K562 (cell line): Measurements from ENCODE around the gene TRIM4. TPM values are rescaled to one million over a fixed set of nuclear protein-coding genes. Genes with fewer than 3 reads are reported as not detected.

ENCODE experiments used
- CC2D1A ChIP-seq: fragments of 450-650 bp; IDR thresholded peaks from 2 replicates; pipeline ENCODE4 v1.6.1; 2017; ENCODE audit warnings: mild to moderate bottlenecking
- DMBX1 ChIP-seq: fragments of 250-450 bp; sonication (Bioruptor Pico); IDR thresholded peaks from 2 replicates; pipeline ENCODE4 v1.8.0; 2022; ENCODE audit warnings: inconsistent platforms, mild to moderate bottlenecking, moderate library complexity, borderline replicate concordance
- ELF1 ChIP-seq: fragments of 200-800 bp; sonication (Bioruptor generic); IDR thresholded peaks from 2 replicates; pipeline ENCODE4 v1.6.1; 2016; ENCODE audit warnings: missing genetic modification characterization, missing compliant biosample characterization
- ELF2 ChIP-seq: fragments of 250-450 bp; sonication (Bioruptor Pico); IDR thresholded peaks from 2 replicates; pipeline ENCODE4 v1.5.0; 2021; ENCODE audit warnings: mild to moderate bottlenecking
- NCOA2 ChIP-seq, 2 experiments: fragments of 450-650 bp; IDR thresholded peaks; 2 replicates each; pipeline ENCODE4 v1.6.1; 2018; ENCODE audit warnings: mild to moderate bottlenecking in 2 of 2, moderate library complexity in 1 of 2; ENCODE audit not compliant: partially characterized antibody in 2 of 2
- NEUROD1 ChIP-seq: fragments of 150-350 bp; IDR thresholded peaks from 2 replicates; pipeline ENCODE4 v1.6.1; 2014; ENCODE audit warnings: borderline replicate concordance, low read length, low read depth; ENCODE audit not compliant: partially characterized antibody
- SLC30A9 ChIP-seq: fragments of 250-450 bp; sonication (Bioruptor Pico); IDR thresholded peaks from 2 replicates; pipeline ENCODE4 v1.8.0; 2022; ENCODE audit warnings: mild to moderate bottlenecking, moderate library complexity
- ZFP1 ChIP-seq: fragments of 450-650 bp; formaldehyde crosslinking; IDR thresholded peaks from 2 replicates; pipeline ENCODE4 v1.4.0; 2020; ENCODE audit warnings: mild to moderate bottlenecking, mixed read lengths
- ZNF253 ChIP-seq: fragments of 250-450 bp; sonication (Bioruptor Pico); conservative IDR thresholded peaks from 2 replicates; pipeline ENCODE4 v1.6.1; 2021; ENCODE audit warnings: mild to moderate bottlenecking
- ZNF3 ChIP-seq: fragments of 250-450 bp; sonication (Bioruptor Pico); IDR thresholded peaks from 2 replicates; pipeline ENCODE4 v1.5.0; 2021; ENCODE audit warnings: mild to moderate bottlenecking, moderate library complexity
- ZNF76 ChIP-seq: fragments of 250-450 bp; sonication (Bioruptor Pico); IDR thresholded peaks from 2 replicates; pipeline ENCODE4 v1.4.0; 2020; ENCODE audit warnings: mild to moderate bottlenecking, moderate library complexity, borderline replicate concordance
- polyA plus RNA-seq, 8 experiments: library from polyadenylated mRNA; depleted of rRNA in 4 of 8; stranded (reverse) in 5 of 8; unstranded in 3 of 8; fragments of >200 nt; fragmentation: Nextera tagmentation in 2 of 8; fragmentation: Illumina TruSeq in 1 of 8; extraction: Ambion mirVana in 2 of 8; extraction: Trizol in 1 of 8; gene quantifications; 2 replicates each; pipeline versions ENCODE4 v1.2.1 to v1.2.3, GENCODE V29; 2011 to 2014; ENCODE audit warnings: inconsistent platforms in 1 of 8, missing spikeins in 1 of 8
- total RNA-seq, 7 experiments: library from RNA; depleted of rRNA in 6 of 7; stranded (reverse); fragments of >200 nt in 6 of 7; fragmentation: Illumina TruSeq in 2 of 7; extraction: Trizol in 2 of 7; gene quantifications; 2 replicates each; pipeline versions ENCODE4 v1.2.1 to v1.2.3, GENCODE V29; 2011 to 2021; ENCODE audit warnings: low replicate concordance in 1 of 7
- TF ChIP-seq, protein P1 (sequence below): fragments of 250-450 bp; sonication (Bioruptor Pico); IDR thresholded peaks from 2 replicates; pipeline ENCODE4 v1.9.0; 2021; ENCODE audit warnings: mild to moderate bottlenecking, inconsistent platforms
- TF ChIP-seq, protein P2 (sequence below): fragments of 450-650 bp; IDR thresholded peaks from 2 replicates; pipeline ENCODE4 v1.7.1; 2018; ENCODE audit warnings: mild to moderate bottlenecking, low read depth; ENCODE audit not compliant: partially characterized antibody
- TF ChIP-seq, protein P3 (sequence below), 2 experiments: IDR thresholded peaks; 2 replicates each; pipeline ENCODE4 v1.6.1; 2012; ENCODE audit warnings: improper control_type of control experiment in 2 of 2, low read depth in 2 of 2, low read length in 2 of 2, borderline replicate concordance in 1 of 2
- TF ChIP-seq, protein P4 (sequence below), 2 experiments: fragments of 450-650 bp; conservative IDR thresholded peaks; 2 replicates each; pipeline ENCODE4 v1.6.1; 2017; ENCODE audit warnings: mild to moderate bottlenecking in 2 of 2, moderate library complexity in 2 of 2
- TF ChIP-seq, protein P5 (sequence below): IDR thresholded peaks from 3 replicates; pipeline ENCODE4 v1.6.1; 2011; ENCODE audit warnings: borderline replicate concordance, mild to moderate bottlenecking, moderate library complexity; ENCODE audit not compliant: insufficient read length; ENCODE audit errors: extremely low read depth

The TRIM4 gene
- total and polyA plus RNA-seq, 9 of the 15 experiments (the other 6 are each of a cell fraction or from before 2014, with no cell fraction given), result 6.2 to 28.3 (median 22.4) TPM

DNA sequence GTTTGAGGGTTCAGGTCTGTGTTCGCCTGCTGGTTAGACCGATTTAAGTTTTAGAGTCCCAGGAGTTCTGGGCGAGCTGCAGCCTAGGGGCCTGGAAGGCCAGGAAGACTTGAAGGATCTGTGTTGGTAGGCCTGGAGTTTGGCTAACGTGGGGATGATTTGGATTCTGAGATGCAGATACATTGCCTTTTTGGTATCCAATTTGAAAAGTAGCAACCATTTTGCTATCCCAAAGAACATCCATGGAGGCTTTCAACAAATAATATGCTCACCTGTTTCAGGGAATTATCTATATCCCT, 433 bp upstream of the TRIM4 start (continued):
- TF ChIP-seq CC2D1A (0 out of 2 replicates have a peak, but pooled peaks have one; percentile 37), DMBX1 (CRISPR knock-in tag) (no peak), NCOA2 (IDR thresholded peaks at IDR 0.05; ENCODE audit: partially characterized antibody in 2 of 2) (no peak), ELF1 (tag) (no peak), ZNF76 (CRISPR knock-in tag) (no peak), ELF2 (no peak), ZNF253 (CRISPR knock-in tag) (no peak), ZNF3 (CRISPR knock-in tag) (no peak), NEUROD1 (no peak), ZFP1 (CRISPR knock-in tag) (no peak), SLC30A9 (CRISPR knock-in tag) (no peak)
- TF ChIP-seq, protein P1, sequence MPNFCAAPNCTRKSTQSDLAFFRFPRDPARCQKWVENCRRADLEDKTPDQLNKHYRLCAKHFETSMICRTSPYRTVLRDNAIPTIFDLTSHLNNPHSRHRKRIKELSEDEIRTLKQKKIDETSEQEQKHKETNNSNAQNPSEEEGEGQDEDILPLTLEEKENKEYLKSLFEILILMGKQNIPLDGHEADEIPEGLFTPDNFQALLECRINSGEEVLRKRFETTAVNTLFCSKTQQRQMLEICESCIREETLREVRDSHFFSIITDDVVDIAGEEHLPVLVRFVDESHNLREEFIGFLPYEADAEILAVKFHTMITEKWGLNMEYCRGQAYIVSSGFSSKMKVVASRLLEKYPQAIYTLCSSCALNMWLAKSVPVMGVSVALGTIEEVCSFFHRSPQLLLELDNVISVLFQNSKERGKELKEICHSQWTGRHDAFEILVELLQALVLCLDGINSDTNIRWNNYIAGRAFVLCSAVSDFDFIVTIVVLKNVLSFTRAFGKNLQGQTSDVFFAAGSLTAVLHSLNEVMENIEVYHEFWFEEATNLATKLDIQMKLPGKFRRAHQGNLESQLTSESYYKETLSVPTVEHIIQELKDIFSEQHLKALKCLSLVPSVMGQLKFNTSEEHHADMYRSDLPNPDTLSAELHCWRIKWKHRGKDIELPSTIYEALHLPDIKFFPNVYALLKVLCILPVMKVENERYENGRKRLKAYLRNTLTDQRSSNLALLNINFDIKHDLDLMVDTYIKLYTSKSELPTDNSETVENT, result no peak
- TF ChIP-seq, protein P2, sequence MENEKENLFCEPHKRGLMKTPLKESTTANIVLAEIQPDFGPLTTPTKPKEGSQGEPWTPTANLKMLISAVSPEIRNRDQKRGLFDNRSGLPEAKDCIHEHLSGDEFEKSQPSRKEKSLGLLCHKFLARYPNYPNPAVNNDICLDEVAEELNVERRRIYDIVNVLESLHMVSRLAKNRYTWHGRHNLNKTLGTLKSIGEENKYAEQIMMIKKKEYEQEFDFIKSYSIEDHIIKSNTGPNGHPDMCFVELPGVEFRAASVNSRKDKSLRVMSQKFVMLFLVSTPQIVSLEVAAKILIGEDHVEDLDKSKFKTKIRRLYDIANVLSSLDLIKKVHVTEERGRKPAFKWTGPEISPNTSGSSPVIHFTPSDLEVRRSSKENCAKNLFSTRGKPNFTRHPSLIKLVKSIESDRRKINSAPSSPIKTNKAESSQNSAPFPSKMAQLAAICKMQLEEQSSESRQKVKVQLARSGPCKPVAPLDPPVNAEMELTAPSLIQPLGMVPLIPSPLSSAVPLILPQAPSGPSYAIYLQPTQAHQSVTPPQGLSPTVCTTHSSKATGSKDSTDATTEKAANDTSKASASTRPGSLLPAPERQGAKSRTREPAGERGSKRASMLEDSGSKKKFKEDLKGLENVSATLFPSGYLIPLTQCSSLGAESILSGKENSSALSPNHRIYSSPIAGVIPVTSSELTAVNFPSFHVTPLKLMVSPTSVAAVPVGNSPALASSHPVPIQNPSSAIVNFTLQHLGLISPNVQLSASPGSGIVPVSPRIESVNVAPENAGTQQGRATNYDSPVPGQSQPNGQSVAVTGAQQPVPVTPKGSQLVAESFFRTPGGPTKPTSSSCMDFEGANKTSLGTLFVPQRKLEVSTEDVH, result no peak
- TF ChIP-seq, protein P3, sequence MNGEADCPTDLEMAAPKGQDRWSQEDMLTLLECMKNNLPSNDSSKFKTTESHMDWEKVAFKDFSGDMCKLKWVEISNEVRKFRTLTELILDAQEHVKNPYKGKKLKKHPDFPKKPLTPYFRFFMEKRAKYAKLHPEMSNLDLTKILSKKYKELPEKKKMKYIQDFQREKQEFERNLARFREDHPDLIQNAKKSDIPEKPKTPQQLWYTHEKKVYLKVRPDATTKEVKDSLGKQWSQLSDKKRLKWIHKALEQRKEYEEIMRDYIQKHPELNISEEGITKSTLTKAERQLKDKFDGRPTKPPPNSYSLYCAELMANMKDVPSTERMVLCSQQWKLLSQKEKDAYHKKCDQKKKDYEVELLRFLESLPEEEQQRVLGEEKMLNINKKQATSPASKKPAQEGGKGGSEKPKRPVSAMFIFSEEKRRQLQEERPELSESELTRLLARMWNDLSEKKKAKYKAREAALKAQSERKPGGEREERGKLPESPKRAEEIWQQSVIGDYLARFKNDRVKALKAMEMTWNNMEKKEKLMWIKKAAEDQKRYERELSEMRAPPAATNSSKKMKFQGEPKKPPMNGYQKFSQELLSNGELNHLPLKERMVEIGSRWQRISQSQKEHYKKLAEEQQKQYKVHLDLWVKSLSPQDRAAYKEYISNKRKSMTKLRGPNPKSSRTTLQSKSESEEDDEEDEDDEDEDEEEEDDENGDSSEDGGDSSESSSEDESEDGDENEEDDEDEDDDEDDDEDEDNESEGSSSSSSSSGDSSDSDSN (IDR thresholded peaks at IDR 0.05; ENCODE audit: borderline replicate concordance in 1 of 2, low read depth in 2 of 2, low read length in 2 of 2), result no peak
- TF ChIP-seq, protein P4, sequence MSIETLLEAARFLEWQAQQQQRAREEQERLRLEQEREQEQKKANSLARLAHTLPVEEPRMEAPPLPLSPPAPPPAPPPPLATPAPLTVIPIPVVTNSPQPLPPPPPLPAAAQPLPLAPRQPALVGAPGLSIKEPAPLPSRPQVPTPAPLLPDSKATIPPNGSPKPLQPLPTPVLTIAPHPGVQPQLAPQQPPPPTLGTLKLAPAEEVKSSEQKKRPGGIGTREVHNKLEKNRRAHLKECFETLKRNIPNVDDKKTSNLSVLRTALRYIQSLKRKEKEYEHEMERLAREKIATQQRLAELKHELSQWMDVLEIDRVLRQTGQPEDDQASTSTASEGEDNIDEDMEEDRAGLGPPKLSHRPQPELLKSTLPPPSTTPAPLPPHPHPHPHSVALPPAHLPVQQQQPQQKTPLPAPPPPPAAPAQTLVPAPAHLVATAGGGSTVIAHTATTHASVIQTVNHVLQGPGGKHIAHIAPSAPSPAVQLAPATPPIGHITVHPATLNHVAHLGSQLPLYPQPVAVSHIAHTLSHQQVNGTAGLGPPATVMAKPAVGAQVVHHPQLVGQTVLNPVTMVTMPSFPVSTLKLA (conservative IDR thresholded peaks at IDR 0.05), result peak in 1 of 2 experiments; percentile 16; a peak in 1 of 4 replicates
- TF ChIP-seq, protein P5, sequence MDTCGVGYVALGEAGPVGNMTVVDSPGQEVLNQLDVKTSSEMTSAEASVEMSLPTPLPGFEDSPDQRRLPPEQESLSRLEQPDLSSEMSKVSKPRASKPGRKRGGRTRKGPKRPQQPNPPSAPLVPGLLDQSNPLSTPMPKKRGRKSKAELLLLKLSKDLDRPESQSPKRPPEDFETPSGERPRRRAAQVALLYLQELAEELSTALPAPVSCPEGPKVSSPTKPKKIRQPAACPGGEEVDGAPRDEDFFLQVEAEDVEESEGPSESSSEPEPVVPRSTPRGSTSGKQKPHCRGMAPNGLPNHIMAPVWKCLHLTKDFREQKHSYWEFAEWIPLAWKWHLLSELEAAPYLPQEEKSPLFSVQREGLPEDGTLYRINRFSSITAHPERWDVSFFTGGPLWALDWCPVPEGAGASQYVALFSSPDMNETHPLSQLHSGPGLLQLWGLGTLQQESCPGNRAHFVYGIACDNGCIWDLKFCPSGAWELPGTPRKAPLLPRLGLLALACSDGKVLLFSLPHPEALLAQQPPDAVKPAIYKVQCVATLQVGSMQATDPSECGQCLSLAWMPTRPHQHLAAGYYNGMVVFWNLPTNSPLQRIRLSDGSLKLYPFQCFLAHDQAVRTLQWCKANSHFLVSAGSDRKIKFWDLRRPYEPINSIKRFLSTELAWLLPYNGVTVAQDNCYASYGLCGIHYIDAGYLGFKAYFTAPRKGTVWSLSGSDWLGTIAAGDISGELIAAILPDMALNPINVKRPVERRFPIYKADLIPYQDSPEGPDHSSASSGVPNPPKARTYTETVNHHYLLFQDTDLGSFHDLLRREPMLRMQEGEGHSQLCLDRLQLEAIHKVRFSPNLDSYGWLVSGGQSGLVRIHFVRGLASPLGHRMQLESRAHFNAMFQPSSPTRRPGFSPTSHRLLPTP, result no peak
